ENCODE data around the gene ATP2B2.
"Not testable (repeated sequence)": the region's sequence is repeated elsewhere in the genome, so short reads cannot be mapped to it uniquely, and the experiment has no call there.

The ATP2B2 gene

GRCh38 chr3:10396931-10397330, 108.5 kb downstream of the ATP2B2 start:
- no peak for DNase-seq

GRCh38 chr3:10396083-10396482, 109.3 kb downstream of the ATP2B2 start:
- no peak for DNase-seq

- no peak for DNase-seq
Measured at GRCh38 chr3:10395671-10396070, 109.7 kb downstream of the ATP2B2 start.

GRCh38 chr3:10395196-10395595, 110.2 kb downstream of the ATP2B2 start:
- no peak for DNase-seq

GRCh38 chr3:10394491-10395025, 110.8 kb downstream of the ATP2B2 start:
- DNase-seq: no peak

GRCh38 chr3:10393514-10393913, 111.9 kb downstream of the ATP2B2 start:
- no peak for DNase-seq

GRCh38 chr3:10392906-10393461, 112.4 kb downstream of the ATP2B2 start:
- no peak for DNase-seq

- no peak for DNase-seq
Measured at GRCh38 chr3:10392244-10392643, 113.1 kb downstream of the ATP2B2 start.

GRCh38 chr3:10391391-10391790, 114.0 kb downstream of the ATP2B2 start:
- DNase-seq: no peak

- no peak for DNase-seq
Measured at GRCh38 chr3:10390641-10391373, 114.6 kb downstream of the ATP2B2 start.

- DNase-seq: no peak
Measured at GRCh38 chr3:10389995-10390394, 115.4 kb downstream of the ATP2B2 start.

- no peak for DNase-seq
Measured at GRCh38 chr3:10389339-10389738, 116.0 kb downstream of the ATP2B2 start.

- DNase-seq: no peak
Measured at GRCh38 chr3:10387881-10388609, 117.3 kb downstream of the ATP2B2 start.

- no peak for DNase-seq
Measured at GRCh38 chr3:10386121-10386520, 119.3 kb downstream of the ATP2B2 start.

GRCh38 chr3:10384541-10385360, 120.6 kb downstream of the ATP2B2 start:
- no peak for DNase-seq

GRCh38 chr3:10383850-10384248, 121.5 kb downstream of the ATP2B2 start:
- no peak for DNase-seq

GRCh38 chr3:10382892-10383849, 122.2 kb downstream of the ATP2B2 start:
- DNase-seq: no peak

- DNase-seq: not testable (repeated sequence)
Measured at GRCh38 chr3:10382445-10382844, 122.9 kb downstream of the ATP2B2 start.

- no peak for DNase-seq
Measured at GRCh38 chr3:10381336-10381735, 124.0 kb downstream of the ATP2B2 start.

- no peak for DNase-seq
Measured at GRCh38 chr3:10380906-10381305, 124.5 kb downstream of the ATP2B2 start.

- DNase-seq: no peak
Measured at GRCh38 chr3:10379961-10380360, 125.4 kb downstream of the ATP2B2 start.

- DNase-seq: no peak
Measured at GRCh38 chr3:10379161-10379560, 126.2 kb downstream of the ATP2B2 start.

Data from kidney glomerular epithelial cell (primary cell).